HepG2 (cell line): Measurements from ENCODE around the gene CUL2.
"Not testable (repeated sequence)": the region's sequence is repeated elsewhere in the genome, so short reads cannot be mapped to it uniquely, and the experiment has no call there.

Experiments used
- ARNTL ChIP-seq: sonication (generic); formaldehyde crosslinking; IDR thresholded peaks from 2 replicates; pipeline ENCODE4 v1.4.0; 2020; ENCODE audit warnings: mild to moderate bottlenecking, missing genetic modification reagents
- MAFF ChIP-seq: IDR thresholded peaks from 2 replicates; pipeline ENCODE4 v1.6.1; 2011; ENCODE audit warnings: low read depth, low read length, improper control_type of control experiment

DNA sequence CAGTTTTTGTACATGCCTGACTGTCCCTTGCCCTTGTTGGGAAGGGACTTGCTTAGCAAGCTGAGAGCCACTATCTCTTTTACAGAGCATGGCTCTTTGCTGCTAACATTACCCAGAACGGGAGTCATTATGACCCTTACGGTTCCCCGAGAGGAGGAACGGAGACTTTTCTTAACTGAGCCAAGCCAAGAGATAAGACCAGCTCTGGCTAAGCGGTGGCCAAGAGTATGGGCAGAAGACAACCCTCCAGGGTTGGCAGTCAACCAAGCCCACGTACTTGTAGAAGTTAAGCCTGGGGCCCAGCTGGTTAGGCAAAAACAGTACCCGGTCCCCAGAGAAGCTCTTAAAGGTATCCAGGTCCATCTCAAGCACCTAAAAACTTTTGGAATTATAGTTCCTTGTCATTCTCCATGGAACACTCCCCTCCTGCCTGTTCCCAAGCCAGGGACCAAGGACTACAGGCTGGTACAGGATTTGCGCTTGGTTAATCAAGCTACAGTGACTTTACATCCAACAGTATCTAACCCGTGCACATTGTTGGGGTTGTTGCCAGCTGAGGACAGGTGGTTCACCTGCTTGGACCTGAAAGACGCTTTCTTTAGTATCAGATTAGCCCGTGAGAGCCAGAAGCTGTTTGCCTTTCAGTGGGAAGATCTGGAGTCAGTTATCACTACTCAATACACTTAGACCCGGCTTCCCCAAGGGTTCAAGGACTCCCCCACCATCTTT, 118.4 kb downstream of the CUL2 start:
- TF ChIP-seq ARNTL, MAFF: not testable (repeated sequence)
